ENCODE measurements around the gene COPZ2.
"Not testable (repeated sequence)": the region's sequence is repeated elsewhere in the genome, so short reads cannot be mapped to it uniquely, and the experiment has no call there.

Gene COPZ2

GRCh38 chr17:48037036-48037837, at the start of gene COPZ2:
TSS of gene COPZ2 (minus strand) at chr17:48037797. CDS start at chr17:48037777, 20 bp downstream.
- peak; percentile 31 for DNase-seq (ENCODE audit: low spot score)

- no peak for DNase-seq (ENCODE audit: low spot score)
These were observed 47.3 kb upstream of the COPZ2 start for GRCh38 chr17:48084932-48085331.

GRCh38 chr17:48081858-48082257, 44.3 kb upstream of the COPZ2 start:
- DNase-seq (ENCODE audit: low spot score), result no peak

GRCh38 chr17:48077152-48077551, 39.6 kb upstream of the COPZ2 start:
- DNase-seq (ENCODE audit: low spot score), result not testable (repeated sequence)

- peak; percentile 88 for DNase-seq (ENCODE audit: low spot score)
These were observed 36.9 kb upstream of the COPZ2 start for GRCh38 chr17:48074322-48075081.

GRCh38 chr17:48073566-48074094, 36.0 kb upstream of the COPZ2 start:
- DNase-seq (ENCODE audit: low spot score), result not testable (repeated sequence)

GRCh38 chr17:48072811-48073210, 35.2 kb upstream of the COPZ2 start:
- not testable (repeated sequence) for DNase-seq (ENCODE audit: low spot score)

- peak; percentile 5 for DNase-seq (ENCODE audit: low spot score)
These were observed 34.1 kb upstream of the COPZ2 start for GRCh38 chr17:48071654-48072053.

- peak; percentile 3 for DNase-seq (ENCODE audit: low spot score)
These were observed 32.6 kb upstream of the COPZ2 start for GRCh38 chr17:48070195-48070594.

GRCh38 chr17:48068491-48068961, 30.9 kb upstream of the COPZ2 start:
- DNase-seq (ENCODE audit: low spot score), result no peak

GRCh38 chr17:48067808-48068207, 30.2 kb upstream of the COPZ2 start:
- DNase-seq (ENCODE audit: low spot score), result not testable (repeated sequence)

- no peak for DNase-seq (ENCODE audit: low spot score)
These were observed 29.6 kb upstream of the COPZ2 start for GRCh38 chr17:48067245-48067644.

GRCh38 chr17:48066656-48067055, 29.1 kb upstream of the COPZ2 start:
- no peak for DNase-seq (ENCODE audit: low spot score)

GRCh38 chr17:48066192-48066591, 28.6 kb upstream of the COPZ2 start:
- no peak for DNase-seq (ENCODE audit: low spot score)

GRCh38 chr17:48064638-48065037, 27.0 kb upstream of the COPZ2 start:
- DNase-seq (ENCODE audit: low spot score), result no peak

GRCh38 chr17:48062273-48062672, 24.7 kb upstream of the COPZ2 start:
- DNase-seq (ENCODE audit: low spot score), result no peak

- DNase-seq (ENCODE audit: low spot score), result no peak
These were observed 22.7 kb upstream of the COPZ2 start for GRCh38 chr17:48060249-48060648.

GRCh38 chr17:48059125-48059668, 21.6 kb upstream of the COPZ2 start:
- no peak for DNase-seq (ENCODE audit: low spot score)

GRCh38 chr17:48058393-48059124, 21.0 kb upstream of the COPZ2 start:
- no peak for DNase-seq (ENCODE audit: low spot score)

- no peak for DNase-seq (ENCODE audit: low spot score)
These were observed 20.0 kb upstream of the COPZ2 start for GRCh38 chr17:48057626-48058025.

GRCh38 chr17:48056879-48057278, 19.3 kb upstream of the COPZ2 start:
- DNase-seq (ENCODE audit: low spot score), result no peak

- no peak for DNase-seq (ENCODE audit: low spot score)
These were observed 18.7 kb upstream of the COPZ2 start for GRCh38 chr17:48056246-48056745.

All from hematopoietic multipotent progenitor cell treated with erythropoietin and hydrocortisone succinate and interleukin-3 and kit ligand, for 17 days (in vitro differentiated cells).